Cardiac muscle cell (in vitro differentiated cells and primary cell): ENCODE results near the gene PPFIA4. TPM values are rescaled to one million over a fixed set of nuclear protein-coding genes. Genes with fewer than 3 reads are reported as not detected.

ENCODE experiments used
- DNase-seq, 2 donors: peaks; one replicate each; pipeline versions ENCODE4 v3.0.0 to v3.0.0-alpha.2; 2010 to 2017; ENCODE audit warnings: low read depth in 1 of 2, low spot score in 1 of 2
- H3K27ac ChIP-seq: fragments of 200-600 bp; sonication (generic); 2 replicates; pipeline ENCODE4 v1.5.1; 2016
- H3K27me3 ChIP-seq: fragments of 200-600 bp; sonication (generic); 2 replicates; pipeline ENCODE4 v1.6.0; 2016; ENCODE audit warnings: control low read depth
- H3K36me3 ChIP-seq: fragments of 200-600 bp; sonication (generic); 2 replicates; pipeline ENCODE4 v1.5.1; 2016; ENCODE audit warnings: control low read depth
- H3K4me1 ChIP-seq: fragments of 200-600 bp; sonication (generic); 2 replicates; pipeline ENCODE4 v1.8.1; 2017; ENCODE audit warnings: low read depth, mild to moderate bottlenecking, mixed run types
- H3K4me3 ChIP-seq: fragments of 200-600 bp; sonication (generic); 2 replicates; pipeline ENCODE4 v1.5.1; 2016; ENCODE audit warnings: mild to moderate bottlenecking
- H3K9me3 ChIP-seq: fragments of 200-600 bp; sonication (generic); 2 replicates; pipeline ENCODE4 v1.5.1; 2017; ENCODE audit warnings: low read depth, mild to moderate bottlenecking, control low read depth
- CTCF ChIP-seq: IDR thresholded peaks from 2 replicates; pipeline ENCODE4 v1.5.1; 2012; ENCODE audit warnings: low read depth, mild to moderate bottlenecking, low read length
- polyA plus RNA-seq: library from polyadenylated mRNA; unstranded; fragments of >200 nt; fragmentation: Nextera tagmentation; extraction: Ambion mirVana; gene quantifications from 2 replicates; pipeline ENCODE4 v1.2.1, GENCODE V29; 2016
- total RNA-seq: library from RNA; depleted of rRNA; stranded (reverse); fragments of >200 nt; gene quantifications from 2 replicates; pipeline ENCODE4 v1.2.3, GENCODE V29; 2016

PPFIA4 gene
- total and polyA plus RNA-seq, 2 experiments from 2014 or later, result 97.5 to 207 TPM

- no peak for DNase-seq
- peaks cover 8% of the 10 kb centered on the region for H3K4me1 ChIP-seq
- peaks cover 17% of the 10 kb centered on the region for H3K27me3 ChIP-seq
- no peak for TF ChIP-seq CTCF
- H3K36me3 ChIP-seq, result peaks cover 41% of the 10 kb centered on the region
- no peak overlapping the region for H3K4me3 ChIP-seq
- H3K27ac ChIP-seq, result no peak overlapping the region
- no peaks in the 10 kb centered on the region for H3K9me3 ChIP-seq
Measured at GRCh38 chr1:203074610-203075009, 48.3 kb downstream of the PPFIA4 start.

- H3K4me3 ChIP-seq, result no peak overlapping the region
- peaks cover 41% of the 10 kb centered on the region for H3K36me3 ChIP-seq
- H3K27ac ChIP-seq, result no peak overlapping the region
Measured at GRCh38 chr1:203075236-203076030, 49.1 kb downstream of the PPFIA4 start.

GRCh38 chr1:203076031-203076511, 49.8 kb downstream of the PPFIA4 start:
- H3K4me1 ChIP-seq, result no peaks in the 10 kb centered on the region
- H3K27ac ChIP-seq, result no peak overlapping the region
- peaks cover 17% of the 10 kb centered on the region for H3K27me3 ChIP-seq
- no peak overlapping the region for H3K4me3 ChIP-seq
- H3K36me3 ChIP-seq, result peaks cover 41% of the 10 kb centered on the region
- no peak for DNase-seq
- TF ChIP-seq CTCF, result no peak
- no peaks in the 10 kb centered on the region for H3K9me3 ChIP-seq

More at GRCh38 chr1:203075236-203076030, 49.1 kb downstream of the PPFIA4 start:
- Histone ChIP-seq H3K4me1 (no peaks in the 10 kb centered on the region), H3K9me3 (no peaks in the 10 kb centered on the region), H3K27me3 (peaks cover 17% of the 10 kb centered on the region)
- TF ChIP-seq CTCF, result no peak
- DNase-seq, result no peak

GRCh38 chr1:203077367-203077766, 51.1 kb downstream of the PPFIA4 start:
- no peak for TF ChIP-seq CTCF

GRCh38 chr1:203077956-203078355, 51.7 kb downstream of the PPFIA4 start:
- peaks cover 17% of the 10 kb centered on the region for H3K27me3 ChIP-seq
- no peak overlapping the region for H3K4me3 ChIP-seq
- no peak for DNase-seq
- TF ChIP-seq CTCF, result no peak
- no peaks in the 10 kb centered on the region for H3K4me1 ChIP-seq
- no peak overlapping the region for H3K27ac ChIP-seq
- H3K9me3 ChIP-seq, result no peaks in the 10 kb centered on the region
- H3K36me3 ChIP-seq, result peaks cover 25% of the 10 kb centered on the region

More at GRCh38 chr1:203077367-203077766, 51.1 kb downstream of the PPFIA4 start:
- Histone ChIP-seq H3K4me1 (no peaks in the 10 kb centered on the region), H3K36me3 (peaks cover 31% of the 10 kb centered on the region), H3K4me3 (no peak overlapping the region), H3K9me3 (no peaks in the 10 kb centered on the region), H3K27me3 (peaks cover 17% of the 10 kb centered on the region), H3K27ac (no peak overlapping the region)
- DNase-seq, result no peak
